ENCODE results near the gene GAPDHS.

GRCh38 chr19:35562336-35562735 is 29.1 kb downstream of the GAPDHS start:
- TF ChIP-seq, protein P1, sequence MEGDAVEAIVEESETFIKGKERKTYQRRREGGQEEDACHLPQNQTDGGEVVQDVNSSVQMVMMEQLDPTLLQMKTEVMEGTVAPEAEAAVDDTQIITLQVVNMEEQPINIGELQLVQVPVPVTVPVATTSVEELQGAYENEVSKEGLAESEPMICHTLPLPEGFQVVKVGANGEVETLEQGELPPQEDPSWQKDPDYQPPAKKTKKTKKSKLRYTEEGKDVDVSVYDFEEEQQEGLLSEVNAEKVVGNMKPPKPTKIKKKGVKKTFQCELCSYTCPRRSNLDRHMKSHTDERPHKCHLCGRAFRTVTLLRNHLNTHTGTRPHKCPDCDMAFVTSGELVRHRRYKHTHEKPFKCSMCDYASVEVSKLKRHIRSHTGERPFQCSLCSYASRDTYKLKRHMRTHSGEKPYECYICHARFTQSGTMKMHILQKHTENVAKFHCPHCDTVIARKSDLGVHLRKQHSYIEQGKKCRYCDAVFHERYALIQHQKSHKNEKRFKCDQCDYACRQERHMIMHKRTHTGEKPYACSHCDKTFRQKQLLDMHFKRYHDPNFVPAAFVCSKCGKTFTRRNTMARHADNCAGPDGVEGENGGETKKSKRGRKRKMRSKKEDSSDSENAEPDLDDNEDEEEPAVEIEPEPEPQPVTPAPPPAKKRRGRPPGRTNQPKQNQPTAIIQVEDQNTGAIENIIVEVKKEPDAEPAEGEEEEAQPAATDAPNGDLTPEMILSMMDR (conservative IDR thresholded peaks at IDR 0.05; ENCODE audit: low read depth, low read length): no peak
- no peak for TF ChIP-seq EZH2 (IDR thresholded peaks at IDR 0.05; ENCODE audit: borderline replicate concordance, low read depth, low read length, poor library complexity, severe bottlenecking)

Measured in A673 (cell line).